ENCODE data around the gene TVP23A. TPM values are rescaled to one million over a fixed set of nuclear protein-coding genes. Genes with fewer than 3 reads are reported as not detected.

Gene TVP23A
- total RNA-seq, 6 experiments from 2014 or later = 0.06 to 0.22 (median 0.13) TPM; not detected in 1

GRCh38 chr16:10809706-10810105, 8.9 kb downstream of the TVP23A start:
- DNase-seq = no peak
- ATAC-seq = no peak
- Histone ChIP-seq H3K4me1 (no peaks in the 10 kb centered on the region), H3K27ac (no peak overlapping the region), H3K4me3 (no peak overlapping the region), H3K27me3 (no peaks in the 10 kb centered on the region), H3K9me3 (no peaks in the 10 kb centered on the region), H3K36me3 (no peaks in the 10 kb centered on the region)
- intact Hi-C loops (cut with DNase I) = no loop called here
- TF ChIP-seq POLR2A (IDR thresholded peaks at IDR 0.05) = no peak
- TF ChIP-seq CTCF (IDR thresholded peaks at IDR 0.05) = no peak
- WGBS (ENCODE audit: insufficient coverage, low coverage, low lambda C conversion rate, missing lambda C conversion rate) = 90% methylated on average over 3 of the region's 3 CpGs

- ATAC-seq (no peak), DNase-seq (no peak)
- Histone ChIP-seq H3K4me3 (no peak overlapping the region), H3K4me1 (no peaks in the 10 kb centered on the region), H3K9me3 (no peaks in the 10 kb centered on the region), H3K36me3 (no peaks in the 10 kb centered on the region), H3K27ac (no peak overlapping the region), H3K27me3 (no peaks in the 10 kb centered on the region)
- 60% methylated on average over 1 of the region's 3 CpGs for WGBS (ENCODE audit: insufficient coverage, low coverage, low lambda C conversion rate, missing lambda C conversion rate)
- intact Hi-C loops (cut with DNase I) = no loop called here
- TF ChIP-seq POLR2A (IDR thresholded peaks at IDR 0.05) = no peak
- no peak for TF ChIP-seq CTCF (IDR thresholded peaks at IDR 0.05)
Measured at GRCh38 chr16:10808850-10809249, 9.7 kb downstream of the TVP23A start.

- Histone ChIP-seq H3K4me1 (no peaks in the 10 kb centered on the region), H3K4me3 (no peak overlapping the region), H3K36me3 (no peaks in the 10 kb centered on the region), H3K27ac (no peak overlapping the region), H3K9me3 (no peaks in the 10 kb centered on the region), H3K27me3 (no peaks in the 10 kb centered on the region)
- intact Hi-C loops (cut with DNase I) = no loop called here
- 77% methylated on average over 3 of the region's 3 CpGs for WGBS (ENCODE audit: insufficient coverage, low coverage, low lambda C conversion rate, missing lambda C conversion rate)
- ATAC-seq = no peak
- no peak for DNase-seq
- TF ChIP-seq CTCF (IDR thresholded peaks at IDR 0.05) = no peak
- TF ChIP-seq POLR2A (IDR thresholded peaks at IDR 0.05) = no peak
Measured at GRCh38 chr16:10808218-10808617, 10.4 kb downstream of the TVP23A start.

- DNase-seq (no peak), ATAC-seq (no peak)
- TF ChIP-seq CTCF (IDR thresholded peaks at IDR 0.05) (no peak), POLR2A (IDR thresholded peaks at IDR 0.05) (no peak)
- Histone ChIP-seq H3K36me3 (no peaks in the 10 kb centered on the region), H3K27me3 (no peaks in the 10 kb centered on the region), H3K4me3 (no peak overlapping the region), H3K27ac (no peak overlapping the region), H3K9me3 (no peaks in the 10 kb centered on the region), H3K4me1 (no peaks in the 10 kb centered on the region)
- WGBS (ENCODE audit: insufficient coverage, low coverage, low lambda C conversion rate, missing lambda C conversion rate) = 63% methylated on average over 6 of the region's 6 CpGs
- intact Hi-C loops (cut with DNase I) = no loop called here
Measured at GRCh38 chr16:10806698-10807097, 11.9 kb downstream of the TVP23A start.

- H3K4me3 ChIP-seq = no peak overlapping the region
- ATAC-seq (no peak), DNase-seq (no peak)
- H3K4me1 ChIP-seq = no peaks in the 10 kb centered on the region
- TF ChIP-seq POLR2A (IDR thresholded peaks at IDR 0.05) = no peak
- TF ChIP-seq CTCF (IDR thresholded peaks at IDR 0.05) = no peak
- WGBS (ENCODE audit: insufficient coverage, low coverage, low lambda C conversion rate, missing lambda C conversion rate) = 58% methylated on average over 9 of the region's 9 CpGs
- no peaks in the 10 kb centered on the region for H3K36me3 ChIP-seq
- H3K27me3 ChIP-seq = no peaks in the 10 kb centered on the region
- intact Hi-C loops (cut with DNase I) = no loop called here
- no peak overlapping the region for H3K27ac ChIP-seq
- H3K9me3 ChIP-seq = no peaks in the 10 kb centered on the region
Measured at GRCh38 chr16:10805334-10805733, 13.3 kb downstream of the TVP23A start.

All from right lobe of liver (tissue), 6 donors.